Brain microvascular endothelial cell (primary cell): ENCODE data around the gene SFXN1.

Experiments used
- DNase-seq: peaks from one replicate; pipeline ENCODE4 v3.0.0-alpha.2; 2020
- H3K27ac ChIP-seq: fragments of 250-450 bp; sonication (Bioruptor Pico); 2 replicates; pipeline ENCODE4 v1.5.1; 2020; ENCODE audit warnings: mild to moderate bottlenecking, moderate library complexity
- H3K27me3 ChIP-seq: fragments of 250-450 bp; sonication (Bioruptor Pico); replicated peaks from 2 replicates; pipeline ENCODE4 v1.5.1; 2020; ENCODE audit warnings: mild to moderate bottlenecking
- H3K36me3 ChIP-seq: fragments of 250-450 bp; sonication (Bioruptor Pico); replicated peaks from 2 replicates; pipeline ENCODE4 v1.5.1; 2020; ENCODE audit warnings: mild to moderate bottlenecking
- H3K4me3 ChIP-seq: 2 replicates; pipeline ENCODE4 v1.5.1; 2011; ENCODE audit warnings: low read depth, mild to moderate bottlenecking, control low read depth, low read length, moderate library complexity
- CTCF ChIP-seq: IDR thresholded peaks from 2 replicates; pipeline ENCODE4 v1.5.1; 2011; ENCODE audit warnings: low read depth, mild to moderate bottlenecking, moderate library complexity, low read length, control low read depth, inconsistent platforms; ENCODE audit errors: missing control alignments
- in situ Hi-C: cut with HindIII; loops from 2 replicates; pipeline ENCODE4 v1.10.0; 2017; ENCODE audit warnings: low sequenced_read_pairs, low pct_ligation_motif_present

The SFXN1 gene

DNA sequence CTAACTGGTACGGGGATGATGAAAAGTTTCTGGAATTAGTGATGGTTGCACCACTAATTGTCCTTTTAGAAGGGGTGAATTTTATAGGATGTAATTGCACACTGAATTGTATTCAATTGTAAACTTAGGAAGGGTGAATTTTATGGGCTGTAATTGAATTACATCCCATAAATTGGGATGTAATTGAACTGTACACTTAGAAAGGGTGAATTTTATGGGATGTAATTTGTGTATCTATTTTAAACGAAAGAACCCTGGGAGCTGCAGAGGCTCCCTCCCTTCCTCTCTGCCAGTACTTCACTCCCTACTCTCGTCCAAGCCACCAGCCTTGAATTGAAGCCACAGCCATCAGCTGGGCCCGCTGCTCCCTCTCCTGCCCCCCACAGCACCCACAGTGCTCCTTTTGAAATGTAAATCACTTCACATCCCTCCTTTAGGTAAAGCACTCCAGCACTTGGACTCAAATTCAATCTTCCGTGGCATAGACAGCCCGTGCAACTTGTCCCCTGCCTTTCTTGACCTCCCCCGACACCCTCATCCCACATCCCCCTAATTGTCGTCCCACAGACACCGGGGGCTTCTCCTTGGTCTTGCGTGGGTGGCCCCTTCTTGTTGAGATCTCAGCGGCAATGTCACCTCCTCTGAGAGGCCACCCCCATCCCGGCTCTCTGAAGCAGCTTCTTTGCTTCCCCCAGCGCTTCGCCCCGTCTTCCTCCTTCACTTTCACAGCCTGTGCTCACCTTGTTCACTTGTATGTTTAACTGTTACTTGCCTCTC lies 95.3 kb downstream of the SFXN1 start:
- H3K4me3 ChIP-seq, result no peak overlapping the region
- DNase-seq, result no peak
- H3K27ac ChIP-seq, result no peak overlapping the region
- H3K27me3 ChIP-seq, result no peaks in the 10 kb centered on the region
- in situ Hi-C loops, result no loop called here
- H3K36me3 ChIP-seq, result no peaks in the 10 kb centered on the region
- no peak for TF ChIP-seq CTCF

DNA sequence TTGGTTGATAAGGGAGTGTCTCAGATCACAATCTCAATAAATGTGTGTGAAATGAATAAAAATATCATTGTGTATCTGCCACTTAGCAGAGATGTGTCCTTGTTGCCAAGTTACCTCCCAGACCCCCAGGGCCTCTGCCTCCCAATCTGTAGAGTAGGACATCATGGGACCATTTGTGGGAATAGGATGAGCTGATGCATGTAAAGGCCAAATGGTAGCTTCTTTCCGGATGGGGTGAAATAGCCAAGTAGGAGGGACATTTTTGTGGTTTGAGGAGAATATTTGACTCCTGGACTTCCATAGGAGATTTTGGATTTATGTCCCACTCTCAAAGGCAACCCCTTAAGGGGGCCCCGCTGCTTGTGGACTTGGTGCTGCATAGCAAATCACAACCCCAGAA lies 96.9 kb downstream of the SFXN1 start:
- no peak overlapping the region for H3K27ac ChIP-seq
- no peaks in the 10 kb centered on the region for H3K27me3 ChIP-seq
- TF ChIP-seq CTCF, result no peak
- no peaks in the 10 kb centered on the region for H3K36me3 ChIP-seq
- in situ Hi-C loops, result no loop called here
- no peak for DNase-seq
- H3K4me3 ChIP-seq, result no peak overlapping the region

GRCh38 chr5:175576096-175576495 lies 97.7 kb downstream of the SFXN1 start:
- TF ChIP-seq CTCF, result no peak
- H3K27me3 ChIP-seq, result no peaks in the 10 kb centered on the region
- H3K36me3 ChIP-seq, result no peaks in the 10 kb centered on the region
- no peak for DNase-seq
- in situ Hi-C loops, result no loop called here
- H3K4me3 ChIP-seq, result no peak overlapping the region
- H3K27ac ChIP-seq, result no peak overlapping the region

- in situ Hi-C loops, result no loop called here
Observed at GRCh38 chr5:175576591-175576990, 98.2 kb downstream of the SFXN1 start.

More at GRCh38 chr5:175576591-175576990, 98.2 kb downstream of the SFXN1 start:
- Histone ChIP-seq H3K4me3 (no peak overlapping the region), H3K27ac (no peak overlapping the region), H3K27me3 (no peaks in the 10 kb centered on the region), H3K36me3 (no peaks in the 10 kb centered on the region)
- DNase-seq, result no peak
- TF ChIP-seq CTCF, result no peak
